Dermis lymphatic vessel endothelial cell (primary cell): Measurements from ENCODE around the gene LMAN1L. TPM values are rescaled to one million over a fixed set of nuclear protein-coding genes. Genes with fewer than 3 reads are reported as not detected.

ENCODE experiments used
- total RNA-seq: library from RNA; depleted of rRNA; stranded (reverse); fragments of >200 nt; gene quantifications from 2 replicates; pipeline ENCODE4 v1.2.1, GENCODE V29; 2014

The LMAN1L gene
- not detected in 2 replicates for total RNA-seq

DNA sequence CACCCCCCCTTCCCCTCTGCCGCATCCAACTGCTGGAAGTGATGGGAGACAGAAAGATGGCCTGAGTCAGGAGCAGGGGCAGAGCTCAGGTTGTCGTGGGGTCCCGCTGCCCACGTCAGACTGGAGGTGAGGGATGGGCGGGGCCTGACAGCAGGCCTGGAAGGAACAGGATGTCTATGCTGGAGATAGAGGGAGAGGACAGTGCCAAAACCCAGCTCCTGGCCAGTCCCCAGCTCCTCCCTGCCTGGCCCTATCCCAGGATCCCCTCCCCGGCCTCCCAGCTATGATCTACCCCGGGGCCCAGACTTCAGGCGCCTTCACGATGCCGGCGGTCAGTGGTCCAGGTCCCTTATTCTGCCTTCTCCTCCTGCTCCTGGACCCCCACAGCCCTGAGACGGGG lies at the start of gene LMAN1L:
TSS of gene LMAN1L (plus strand) at position 303 of the 400 bp plus-strand sequence. CDS start at position 323, 20 bp downstream.

DNA sequence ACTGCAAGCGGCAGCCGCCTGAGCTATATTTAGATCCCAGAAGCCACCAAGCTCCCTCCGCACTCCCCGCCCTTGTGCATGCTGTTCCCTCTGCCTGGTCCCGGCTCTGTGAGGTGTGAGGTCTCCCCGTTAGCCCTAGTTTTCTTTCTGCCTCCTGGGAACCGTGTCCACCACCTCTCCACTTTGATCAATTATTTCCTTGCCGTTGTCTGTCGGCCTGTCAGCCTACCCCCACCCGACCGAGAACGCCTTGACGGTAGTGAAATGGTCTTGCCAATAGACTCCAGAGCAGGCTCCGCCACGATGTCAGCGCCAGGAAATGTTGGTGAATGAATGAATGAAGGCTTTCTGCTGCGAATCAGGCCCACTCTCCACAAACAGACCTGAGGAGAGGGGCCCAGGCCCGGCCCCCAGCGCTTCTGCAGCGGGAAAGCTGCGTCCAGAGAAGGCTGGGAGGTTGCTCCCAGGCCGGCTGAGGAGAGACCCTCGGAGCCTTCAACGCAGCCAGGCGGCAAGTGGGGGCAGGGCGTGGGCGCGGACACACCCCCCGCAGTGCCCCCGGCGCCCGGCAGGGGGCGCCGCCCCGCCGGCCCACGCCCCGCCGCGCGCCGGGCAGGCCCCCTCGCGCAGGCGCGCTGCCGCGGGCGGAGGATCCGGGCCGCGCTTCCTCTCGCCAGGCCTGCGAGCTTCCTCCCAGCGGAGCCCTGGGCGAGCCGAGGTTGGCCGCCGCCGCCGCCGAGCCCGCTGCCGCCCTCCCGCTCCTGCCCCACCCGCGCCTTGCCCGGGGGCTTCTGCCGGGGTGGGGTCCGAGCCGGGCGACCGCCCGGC lies 31.0 kb upstream of the LMAN1L start, which contains the start of gene CSK:
TSS of gene CSK (plus strand) at position 650 of the 828 bp plus-strand sequence. CDS start 16,218 bp downstream, outside the sequence.

DNA sequence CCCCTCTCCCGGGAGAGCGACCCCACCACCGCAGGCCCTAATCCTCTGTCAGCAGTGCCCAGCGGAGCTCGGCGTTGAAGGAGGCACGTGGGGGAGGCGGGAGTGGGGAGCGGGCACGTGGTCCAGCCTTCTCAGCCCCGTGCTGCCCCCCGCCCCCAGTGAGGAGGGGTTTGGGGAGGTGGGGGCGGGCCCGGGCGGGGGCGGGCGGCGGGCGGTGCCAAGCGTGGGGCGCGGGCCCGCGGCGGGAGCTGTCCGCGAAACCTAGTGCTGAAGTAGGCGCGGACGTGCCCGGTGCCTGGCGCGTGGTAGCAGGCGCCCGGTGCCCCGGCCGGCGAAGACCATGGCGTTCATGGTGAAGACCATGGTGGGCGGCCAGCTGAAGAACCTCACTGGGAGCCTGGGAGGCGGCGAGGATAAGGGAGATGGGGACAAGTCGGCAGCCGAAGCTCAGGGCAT lies 13.8 kb downstream of the LMAN1L start, which contains the start of gene CPLX3:
TSS of gene CPLX3 (plus strand) at position 264 of the 456 bp plus-strand sequence. CDS start at position 341, 77 bp downstream.

DNA sequence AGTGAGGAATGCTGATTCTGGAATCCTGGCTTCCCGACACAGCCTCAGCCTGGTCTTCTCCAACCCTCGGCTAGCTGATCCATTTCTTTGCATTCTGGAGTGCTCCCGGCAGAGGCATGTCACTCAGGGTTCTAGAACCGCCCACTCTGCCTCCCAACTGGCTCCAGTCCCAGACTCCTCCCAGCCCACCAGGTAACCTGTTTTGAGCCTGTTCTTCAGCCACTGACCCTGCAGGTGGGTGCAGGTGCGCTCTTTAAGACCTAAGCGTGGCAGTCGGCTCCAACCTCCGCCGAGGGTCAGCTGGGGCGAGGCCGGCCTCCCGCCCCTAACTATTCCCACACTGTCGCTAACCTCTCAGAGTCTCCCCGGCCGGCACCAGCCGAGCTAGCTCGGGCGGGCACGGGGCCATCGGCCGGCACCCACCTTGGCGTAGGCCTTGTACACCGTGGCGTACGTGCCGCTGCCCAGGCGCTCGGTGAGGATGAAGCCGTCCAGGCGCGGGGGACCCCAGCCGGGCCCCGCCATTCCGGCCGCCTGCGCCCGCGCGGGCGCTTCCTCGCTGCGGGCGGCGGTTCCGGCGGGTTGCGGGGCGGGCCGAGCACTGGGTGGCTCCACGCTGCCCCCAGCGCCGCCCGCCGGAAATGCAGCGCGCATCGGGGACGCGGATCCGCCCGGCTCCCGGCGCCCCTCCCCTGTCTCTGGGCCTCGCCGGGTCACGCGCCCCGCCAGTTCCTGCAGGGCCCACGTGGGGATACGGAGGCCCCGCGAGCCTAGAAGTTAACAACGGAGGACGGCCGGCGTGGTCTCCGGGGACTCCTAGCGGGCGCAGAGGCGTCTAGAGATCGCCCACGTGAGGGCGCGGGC lies 30.2 kb downstream of the LMAN1L start, which contains the start of gene ULK3:
TSS of gene ULK3 (minus strand) at position 576 of the 864 bp plus-strand sequence. CDS start at position 525, 51 bp downstream.

DNA sequence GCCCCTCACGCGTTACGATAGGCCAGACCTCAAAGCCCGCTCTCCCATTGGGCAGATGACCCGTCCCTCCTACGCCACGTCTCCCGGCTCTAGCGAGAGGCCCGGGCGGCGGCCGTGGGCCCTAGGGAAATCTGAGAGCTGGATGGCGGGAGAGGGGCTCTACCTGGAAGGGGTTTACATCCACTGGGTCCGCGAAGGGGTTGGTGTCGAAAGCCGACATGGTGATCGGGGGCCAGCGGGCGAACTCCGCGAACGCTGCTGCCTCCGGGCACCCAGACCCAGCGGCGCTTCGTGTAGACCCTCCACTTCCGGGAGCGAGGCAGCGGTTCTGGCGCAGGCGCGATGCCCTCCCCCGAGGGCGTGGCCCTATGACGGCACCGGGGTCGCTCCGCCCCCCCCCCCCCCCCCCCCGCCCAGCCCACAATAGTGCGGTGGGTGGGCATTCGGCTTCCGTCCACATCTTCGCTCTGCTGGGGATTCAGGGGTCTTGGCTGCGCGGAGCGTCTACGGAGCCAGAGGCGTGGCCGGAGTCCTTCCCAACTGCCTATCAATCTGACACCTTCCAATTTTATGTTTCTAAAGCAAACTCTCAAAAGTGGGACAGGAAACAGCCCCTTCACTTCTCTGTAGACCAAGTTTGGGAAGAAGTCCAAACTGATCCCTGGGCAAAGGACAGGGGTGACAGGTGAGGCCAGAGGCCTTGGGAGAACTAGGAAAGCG lies 60.6 kb downstream of the LMAN1L start, which contains the start of gene SCAMP2:
TSS of gene SCAMP2 (minus strand) at position 330 of the 720 bp plus-strand sequence. CDS start at position 220, 110 bp downstream.

Other genes starting within 250 kb of the LMAN1L start
- gene CLK3, start 197.0 kb upstream of the LMAN1L start, total RNA-seq: 45.5 and 48.5 TPM in 2 replicates
- gene EDC3, start 116.8 kb upstream of the LMAN1L start, total RNA-seq: 17.9 and 19.4 TPM in 2 replicates
- 47.1 and 65.0 TPM in 2 replicates for gene CYP1A1, start 87.3 kb upstream of the LMAN1L start, total RNA-seq
- not detected in 2 replicates for gene CYP1A2, start 64.0 kb upstream of the LMAN1L start, total RNA-seq
- gene CSK, start 30.8 kb upstream of the LMAN1L start, total RNA-seq: 21.7 and 30.5 TPM in 2 replicates
- not detected in 2 replicates for gene CPLX3, start 13.8 kb downstream of the LMAN1L start, total RNA-seq
- 19.6 and 22.0 TPM in 2 replicates for gene ULK3, start 30.3 kb downstream of the LMAN1L start, total RNA-seq
- 17.0 and 19.7 TPM in 2 replicates for gene SCAMP2, start 60.5 kb downstream of the LMAN1L start, total RNA-seq
- gene MPI, start 77.2 kb downstream of the LMAN1L start, total RNA-seq: 27.7 and 30.2 TPM in 2 replicates
- gene FAM219B, start 94.0 kb downstream of the LMAN1L start, total RNA-seq: 32.8 and 41.5 TPM in 2 replicates
- 50.9 and 62.0 TPM in 2 replicates for gene COX5A, start 125.2 kb downstream of the LMAN1L start, total RNA-seq
- 20.0 and 29.3 TPM in 2 replicates for gene RPP25, start 143.9 kb downstream of the LMAN1L start, total RNA-seq
- gene SCAMP5, start 182.7 kb downstream of the LMAN1L start, total RNA-seq: 8.5 and 11.8 TPM in 2 replicates
- gene PPCDC, start 210.8 kb downstream of the LMAN1L start, total RNA-seq: 6.1 and 6.4 TPM in 2 replicates